GM18511 (cell line): Measurements from ENCODE around the gene ADAM12.
A peak's percentile ranks its signal among the peaks of the same experiment; 100 is the strongest.

Experiments used
- ATAC-seq: cut with Tn5 transposase; IDR thresholded peaks from one replicate; pipeline ENCODE4 v1.9.1; 2021; ENCODE audit warnings: mild to moderate bottlenecking, moderate library complexity; ENCODE audit not compliant: unreplicated experiment

ADAM12 gene

GRCh38 chr10:126126866-126127265 is 261.4 kb downstream of the ADAM12 start:
- ATAC-seq, result no peak

GRCh38 chr10:126126023-126126422 is 262.3 kb downstream of the ADAM12 start:
- no peak for ATAC-seq

GRCh38 chr10:126124668-126125349 is 263.5 kb downstream of the ADAM12 start:
- ATAC-seq, result no peak

GRCh38 chr10:126124046-126124445 is 264.2 kb downstream of the ADAM12 start:
- ATAC-seq, result no peak

GRCh38 chr10:126123466-126123865 is 264.8 kb downstream of the ADAM12 start:
- ATAC-seq, result no peak

- no peak for ATAC-seq
Measured at GRCh38 chr10:126122881-126123280, 265.4 kb downstream of the ADAM12 start.

- no peak for ATAC-seq
Measured at GRCh38 chr10:126119599-126119998, 268.7 kb downstream of the ADAM12 start.

GRCh38 chr10:126118476-126118875 is 269.8 kb downstream of the ADAM12 start:
- no peak for ATAC-seq

- no peak for ATAC-seq
Measured at GRCh38 chr10:126117196-126117595, 271.1 kb downstream of the ADAM12 start.

GRCh38 chr10:126115886-126116285 is 272.4 kb downstream of the ADAM12 start:
- ATAC-seq, result no peak

- no peak for ATAC-seq
Measured at GRCh38 chr10:126114884-126115555, 273.3 kb downstream of the ADAM12 start.

- ATAC-seq, result no peak
Measured at GRCh38 chr10:126111516-126111915, 276.8 kb downstream of the ADAM12 start.

- no peak for ATAC-seq
Measured at GRCh38 chr10:126110489-126111180, 277.6 kb downstream of the ADAM12 start.

- ATAC-seq, result no peak
Measured at GRCh38 chr10:126109893-126110292, 278.4 kb downstream of the ADAM12 start.

GRCh38 chr10:126108693-126109092 is 279.6 kb downstream of the ADAM12 start:
- no peak for ATAC-seq

GRCh38 chr10:126104767-126105166 is 283.5 kb downstream of the ADAM12 start:
- ATAC-seq, result no peak

GRCh38 chr10:126102636-126103035 is 285.6 kb downstream of the ADAM12 start:
- no peak for ATAC-seq

GRCh38 chr10:126101736-126102135 is 286.5 kb downstream of the ADAM12 start:
- peak; percentile 97 for ATAC-seq

- ATAC-seq, result no peak
Measured at GRCh38 chr10:126101325-126101724, 287.0 kb downstream of the ADAM12 start.

- no peak for ATAC-seq
Measured at GRCh38 chr10:126099366-126099765, 288.9 kb downstream of the ADAM12 start.

GRCh38 chr10:126098226-126098581 is 290.1 kb downstream of the ADAM12 start:
- no peak for ATAC-seq
